ENCODE data around the gene IFT172. TPM values are rescaled to one million over a fixed set of nuclear protein-coding genes. Genes with fewer than 3 reads are reported as not detected.

Gene IFT172
- total RNA-seq, 2 donors from 2014 or later: 11.7 to 13.0 TPM

DNA sequence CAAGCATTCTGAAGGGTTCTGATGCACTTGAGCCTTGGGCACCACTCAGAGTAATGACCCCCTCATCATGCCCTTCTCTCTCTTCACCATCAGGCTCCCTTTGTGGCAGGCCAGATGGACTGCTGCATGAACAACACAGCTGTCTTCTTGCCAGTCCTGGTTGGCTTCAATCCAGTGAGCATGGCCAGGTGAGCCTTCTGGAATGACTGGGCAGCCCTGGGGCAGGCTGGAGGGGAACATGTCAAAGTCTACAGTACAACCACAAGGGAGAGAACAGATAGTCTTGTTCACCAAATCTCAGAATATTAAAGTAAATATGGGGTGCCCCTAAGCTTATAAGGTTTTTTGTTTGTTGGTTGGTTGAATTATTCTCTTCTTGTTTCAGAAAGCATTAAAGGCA, 11.5 kb upstream of the IFT172 start:
- H3K27ac Mint-ChIP-seq: no peak overlapping the region

DNA sequence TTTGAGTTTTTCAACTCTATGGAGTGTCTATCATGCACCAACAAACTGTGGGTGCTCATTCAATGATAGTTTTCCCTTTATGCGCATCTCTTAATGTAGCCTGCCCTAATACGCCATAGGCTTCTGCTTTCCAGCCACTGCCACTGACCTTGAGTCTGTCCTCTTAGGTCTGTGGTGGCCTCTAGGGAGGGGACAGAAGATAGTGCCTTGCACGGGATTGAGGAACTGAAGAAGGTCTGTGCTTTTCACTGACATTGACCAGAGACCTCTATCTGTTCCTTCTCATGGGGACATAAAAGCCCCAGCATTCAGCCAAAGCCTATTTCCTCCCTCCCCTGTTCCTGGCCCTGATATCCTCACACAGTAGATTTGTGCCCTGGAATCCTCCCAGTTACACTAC, 9.4 kb upstream of the IFT172 start:
- Mint-ChIP-seq H3K27me3 (ENCODE audit: low read depth) (peaks cover 40% of the 10 kb centered on the region), H3K27ac (no peak overlapping the region), H3K9me3 (no peaks in the 10 kb centered on the region), H3K4me1 (ENCODE audit: low read depth) (peaks cover 8% of the 10 kb centered on the region), H3K36me3 (ENCODE audit: insufficient read depth in 2 of 2) (peaks cover 1% of the 10 kb centered on the region in 2 donors), H3K4me3 (no peak overlapping the region)
- DNase-seq (no peak), ATAC-seq (replicated peaks in 1 of 2) (no peak)

More for the DNA sequence above, 11.5 kb upstream of the IFT172 start:
- Mint-ChIP-seq H3K9me3 (no peaks in the 10 kb centered on the region), H3K36me3 (ENCODE audit: insufficient read depth in 2 of 2) (no peaks in the 10 kb centered on the region), H3K4me3 (no peak overlapping the region), H3K27me3 (ENCODE audit: low read depth) (peaks cover 25% of the 10 kb centered on the region), H3K4me1 (ENCODE audit: low read depth) (no peaks in the 10 kb centered on the region)
- DNase-seq: no peak
- no peak for ATAC-seq (replicated peaks in 1 of 2)

- peaks cover 48% of the 10 kb centered on the region for H3K27me3 Mint-ChIP-seq (ENCODE audit: low read depth)
- H3K9me3 Mint-ChIP-seq: no peaks in the 10 kb centered on the region
These were observed 7.7 kb upstream of the IFT172 start for GRCh38 chr2:27497288-27497627.

GRCh38 chr2:27496357-27497287, 7.1 kb upstream of the IFT172 start, which contains the start of gene GCKR:
Gene GCKR, plus strand, starts transcription at chr2:27496839. Its CDS starts 66 bp downstream, at chr2:27496905.
- H3K27ac Mint-ChIP-seq: no peak within 1 kb of the TSS
- H3K4me3 Mint-ChIP-seq: peak within 1 kb of the TSS; percentile 86 to 89
- H3K9me3 Mint-ChIP-seq: no peaks in the 10 kb centered on the region
- peaks cover 8% of the 10 kb centered on the region for H3K4me1 Mint-ChIP-seq (ENCODE audit: low read depth)
- H3K27me3 Mint-ChIP-seq (ENCODE audit: low read depth): peaks cover 48% of the 10 kb centered on the region
- peaks cover 1% of the 10 kb centered on the region in 2 donors for H3K36me3 Mint-ChIP-seq (ENCODE audit: insufficient read depth in 2 of 2)
- ATAC-seq (replicated peaks in 1 of 2) (no peak), DNase-seq (no peak)

More at GRCh38 chr2:27497288-27497627, 7.7 kb upstream of the IFT172 start:
- ATAC-seq (replicated peaks in 1 of 2): no peak
- Mint-ChIP-seq H3K4me1 (ENCODE audit: low read depth) (peaks cover 8% of the 10 kb centered on the region), H3K36me3 (ENCODE audit: insufficient read depth in 2 of 2) (peaks cover 1% of the 10 kb centered on the region in 2 donors), H3K4me3 (no peak overlapping the region), H3K27ac (no peak overlapping the region)
- DNase-seq: no peak

GRCh38 chr2:27495840-27496356, 6.4 kb upstream of the IFT172 start:
- Mint-ChIP-seq H3K9me3 (no peaks in the 10 kb centered on the region), H3K4me1 (ENCODE audit: low read depth) (peaks cover 14% of the 10 kb centered on the region), H3K27ac (no peak overlapping the region), H3K27me3 (ENCODE audit: low read depth) (peaks cover 48% of the 10 kb centered on the region), H3K36me3 (ENCODE audit: insufficient read depth in 2 of 2) (peaks cover 1% of the 10 kb centered on the region in 2 donors), H3K4me3 (peak overlapping the region; percentile 86 to 89)
- ATAC-seq (replicated peaks in 1 of 2): no peak
- no peak for DNase-seq

- Mint-ChIP-seq H3K27ac (no peak within 1 kb of the TSS), H3K36me3 (ENCODE audit: insufficient read depth in 2 of 2) (peaks cover 1% of the 10 kb centered on the region in 2 donors), H3K4me1 (ENCODE audit: low read depth) (peaks cover 22% of the 10 kb centered on the region), H3K9me3 (no peaks in the 10 kb centered on the region), H3K27me3 (ENCODE audit: low read depth) (peaks cover 48% of the 10 kb centered on the region), H3K4me3 (peak within 1 kb of the TSS; percentile 86 to 89)
- DNase-seq (peak; percentile 41 to 54), ATAC-seq (replicated peaks in 1 of 2) (peak; percentile 78 to 83)
These were observed 5.5 kb upstream of the IFT172 start, which contains the start of gene FNDC4 for GRCh38 chr2:27494944-27495554. Gene FNDC4, minus strand, starts transcription at chr2:27495200. Its CDS starts 521 bp downstream, at chr2:27494679.

DNA sequence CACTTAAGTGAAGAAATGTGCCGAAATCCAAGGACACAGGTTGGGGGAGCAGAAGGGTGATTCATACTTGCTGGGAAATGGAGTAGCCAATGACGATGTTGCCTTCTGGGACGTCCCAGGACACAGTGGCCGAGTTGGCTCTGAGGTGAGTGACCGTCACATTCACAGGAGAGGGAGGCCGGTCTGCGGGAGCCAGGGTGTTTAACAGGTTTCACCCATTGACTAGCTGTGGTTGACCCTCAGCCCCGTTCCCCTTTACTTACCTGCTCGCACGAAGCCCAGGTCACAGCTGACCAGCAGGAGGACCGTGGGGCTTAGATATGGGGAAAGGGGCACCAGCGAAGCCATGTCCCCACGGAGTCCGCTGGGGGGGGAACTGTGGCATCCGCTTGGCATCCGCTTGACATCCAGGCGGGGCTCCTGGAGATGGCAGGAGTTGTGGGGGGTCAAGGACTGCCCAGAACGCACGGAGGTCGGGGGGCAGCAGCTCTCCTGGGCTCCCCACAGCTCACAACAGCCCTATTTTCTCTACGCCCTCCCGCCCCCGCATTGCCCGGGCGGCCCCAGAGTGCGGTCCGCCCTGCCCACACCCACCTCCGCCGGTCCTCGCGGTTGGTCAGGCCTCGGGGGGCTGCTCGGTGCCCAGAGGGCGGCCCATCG, 4.9 kb upstream of the IFT172 start:
- H3K27ac Mint-ChIP-seq: no peak overlapping the region
- peak in 1 of 2 donors; percentile 25 for ATAC-seq (replicated peaks in 1 of 2)
- H3K4me3 Mint-ChIP-seq: peak overlapping the region; percentile 62 to 70

GRCh38 chr2:27493948-27494283, 4.4 kb upstream of the IFT172 start:
- no peak overlapping the region for H3K27ac Mint-ChIP-seq
- H3K27me3 Mint-ChIP-seq (ENCODE audit: low read depth): peaks cover 42% of the 10 kb centered on the region
- no peak for ATAC-seq (replicated peaks in 1 of 2)

More for the DNA sequence above, 4.9 kb upstream of the IFT172 start:
- no peaks in the 10 kb centered on the region for H3K9me3 Mint-ChIP-seq
- peak in 1 of 2 donors; percentile 19 for DNase-seq
- H3K36me3 Mint-ChIP-seq (ENCODE audit: insufficient read depth in 2 of 2): peaks cover 1% of the 10 kb centered on the region in 2 donors
- H3K27me3 Mint-ChIP-seq (ENCODE audit: low read depth): peaks cover 46% of the 10 kb centered on the region
- H3K4me1 Mint-ChIP-seq (ENCODE audit: low read depth): peaks cover 29% of the 10 kb centered on the region

GRCh38 chr2:27492557-27492956, 3.0 kb upstream of the IFT172 start:
- Mint-ChIP-seq H3K36me3 (ENCODE audit: insufficient read depth in 2 of 2) (peaks cover 1% of the 10 kb centered on the region in 2 donors), H3K27me3 (ENCODE audit: low read depth) (peaks cover 39% of the 10 kb centered on the region), H3K27ac (no peak overlapping the region), H3K4me3 (no peak overlapping the region), H3K9me3 (no peaks in the 10 kb centered on the region), H3K4me1 (ENCODE audit: low read depth) (peaks cover 39% of the 10 kb centered on the region)
- ATAC-seq (replicated peaks in 1 of 2) (no peak), DNase-seq (no peak)

More at GRCh38 chr2:27493948-27494283, 4.4 kb upstream of the IFT172 start:
- peaks cover 1% of the 10 kb centered on the region in 2 donors for H3K36me3 Mint-ChIP-seq (ENCODE audit: insufficient read depth in 2 of 2)
- peaks cover 34% of the 10 kb centered on the region for H3K4me1 Mint-ChIP-seq (ENCODE audit: low read depth)
- no peak for DNase-seq
- H3K4me3 Mint-ChIP-seq: peak overlapping the region; percentile 62 to 70
- no peaks in the 10 kb centered on the region for H3K9me3 Mint-ChIP-seq

GRCh38 chr2:27489118-27489497, 435 bp downstream of the IFT172 start:
- Mint-ChIP-seq H3K9me3 (no peaks in the 10 kb centered on the region), H3K27me3 (ENCODE audit: low read depth) (peaks cover 10% of the 10 kb centered on the region), H3K4me3 (peak overlapping the region; percentile 89 to 94), H3K27ac (peak overlapping the region; percentile 81), H3K4me1 (ENCODE audit: low read depth) (peaks cover 31% of the 10 kb centered on the region), H3K36me3 (ENCODE audit: insufficient read depth in 2 of 2) (no peaks in the 10 kb centered on the region)
- DNase-seq: no peak
- no peak for ATAC-seq (replicated peaks in 1 of 2)

DNA sequence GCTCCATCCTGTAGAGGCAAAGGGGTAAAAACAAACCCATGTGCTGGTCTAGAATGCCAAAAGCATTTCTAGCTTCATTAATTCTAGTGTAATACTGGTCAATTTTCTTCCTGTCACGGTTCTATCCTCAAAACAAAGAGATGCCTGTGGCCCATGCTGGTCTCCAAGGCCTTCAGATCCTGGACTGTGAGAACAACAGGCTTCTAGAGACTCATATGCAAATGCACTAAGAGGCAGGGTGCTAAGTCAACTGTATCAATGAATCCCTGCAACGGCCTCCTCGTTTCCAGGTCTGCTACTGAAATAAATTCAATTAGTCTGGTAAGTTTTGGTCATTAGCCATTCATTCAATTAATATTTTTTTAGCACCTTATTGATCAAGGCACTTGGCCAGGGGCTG, 4.0 kb downstream of the IFT172 start:
- Mint-ChIP-seq H3K4me1 (ENCODE audit: low read depth) (peaks cover 21% of the 10 kb centered on the region), H3K4me3 (no peak overlapping the region), H3K27me3 (ENCODE audit: low read depth) (no peaks in the 10 kb centered on the region), H3K36me3 (ENCODE audit: insufficient read depth in 2 of 2) (no peaks in the 10 kb centered on the region), H3K27ac (no peak overlapping the region), H3K9me3 (no peaks in the 10 kb centered on the region)
- DNase-seq: no peak
- no peak for ATAC-seq (replicated peaks in 1 of 2)

- H3K27ac Mint-ChIP-seq: no peak overlapping the region
- no peaks in the 10 kb centered on the region for H3K4me1 Mint-ChIP-seq (ENCODE audit: low read depth)
- H3K36me3 Mint-ChIP-seq (ENCODE audit: insufficient read depth in 2 of 2): no peaks in the 10 kb centered on the region
- DNase-seq: no peak
- no peaks in the 10 kb centered on the region for H3K9me3 Mint-ChIP-seq
- no peak overlapping the region for H3K4me3 Mint-ChIP-seq
- H3K27me3 Mint-ChIP-seq (ENCODE audit: low read depth): no peaks in the 10 kb centered on the region
- ATAC-seq (replicated peaks in 1 of 2): no peak
These were observed 17.6 kb downstream of the IFT172 start for GRCh38 chr2:27471961-27472360.

DNA sequence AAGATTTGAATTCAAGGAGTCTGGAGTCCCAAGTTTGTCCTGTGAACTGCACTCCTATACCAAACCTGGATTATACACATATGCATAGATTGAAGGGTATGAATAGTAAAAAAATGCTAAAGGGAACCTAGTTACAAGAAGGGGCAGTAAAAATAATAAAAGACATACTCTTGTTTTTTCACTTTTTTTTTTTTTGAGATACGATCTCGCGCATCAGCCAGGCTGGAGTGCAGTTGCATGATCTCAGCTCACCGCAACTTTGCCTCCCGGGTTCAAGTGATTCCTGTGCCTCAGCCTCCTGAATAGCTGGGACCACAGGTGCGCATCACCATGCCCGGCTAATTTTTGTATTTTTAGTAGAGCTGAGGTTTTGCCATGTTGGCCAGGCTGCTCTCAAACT, 25.1 kb downstream of the IFT172 start:
- H3K27ac Mint-ChIP-seq: no peak overlapping the region
- no peaks in the 10 kb centered on the region for H3K36me3 Mint-ChIP-seq (ENCODE audit: insufficient read depth in 2 of 2)
- DNase-seq (no peak), ATAC-seq (replicated peaks in 1 of 2) (no peak)
- H3K4me1 Mint-ChIP-seq (ENCODE audit: low read depth): no peaks in the 10 kb centered on the region
- H3K27me3 Mint-ChIP-seq (ENCODE audit: low read depth): no peaks in the 10 kb centered on the region
- H3K9me3 Mint-ChIP-seq: no peaks in the 10 kb centered on the region
- no peak overlapping the region for H3K4me3 Mint-ChIP-seq
